HG03575 (cell line): ENCODE results near the gene POLR2E.
"Not testable (repeated sequence)": the region's sequence is repeated elsewhere in the genome, so short reads cannot be mapped to it uniquely, and the experiment has no call there.

ENCODE experiments used
- ATAC-seq: cut with Tn5 transposase; IDR thresholded peaks from one replicate; pipeline ENCODE4 v1.9.1; 2021; ENCODE audit not compliant: unreplicated experiment, insufficient number of reproducible peaks, low FRiP score; ENCODE audit errors: extremely low read depth

The POLR2E gene

DNA sequence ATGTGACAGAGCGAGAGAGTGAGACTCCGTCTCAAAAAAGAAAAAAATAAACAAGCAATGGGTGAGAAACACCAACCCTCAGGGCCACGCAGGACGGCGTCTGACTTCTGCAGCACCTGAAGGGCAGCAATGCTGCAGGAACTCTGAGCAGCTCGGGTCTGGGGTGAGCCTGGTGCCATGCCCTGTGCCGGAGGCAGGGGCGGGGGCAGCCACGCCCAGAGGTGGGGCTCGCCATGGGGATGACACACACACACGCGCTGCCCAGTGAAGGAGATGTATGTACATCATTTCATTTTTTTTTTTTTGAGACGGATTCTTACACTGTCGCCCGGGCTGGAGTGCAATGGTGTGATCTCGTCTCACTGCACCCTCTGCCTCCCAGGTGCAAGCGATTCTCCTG, 32.9 kb upstream of the POLR2E start:
- no peak for ATAC-seq

DNA sequence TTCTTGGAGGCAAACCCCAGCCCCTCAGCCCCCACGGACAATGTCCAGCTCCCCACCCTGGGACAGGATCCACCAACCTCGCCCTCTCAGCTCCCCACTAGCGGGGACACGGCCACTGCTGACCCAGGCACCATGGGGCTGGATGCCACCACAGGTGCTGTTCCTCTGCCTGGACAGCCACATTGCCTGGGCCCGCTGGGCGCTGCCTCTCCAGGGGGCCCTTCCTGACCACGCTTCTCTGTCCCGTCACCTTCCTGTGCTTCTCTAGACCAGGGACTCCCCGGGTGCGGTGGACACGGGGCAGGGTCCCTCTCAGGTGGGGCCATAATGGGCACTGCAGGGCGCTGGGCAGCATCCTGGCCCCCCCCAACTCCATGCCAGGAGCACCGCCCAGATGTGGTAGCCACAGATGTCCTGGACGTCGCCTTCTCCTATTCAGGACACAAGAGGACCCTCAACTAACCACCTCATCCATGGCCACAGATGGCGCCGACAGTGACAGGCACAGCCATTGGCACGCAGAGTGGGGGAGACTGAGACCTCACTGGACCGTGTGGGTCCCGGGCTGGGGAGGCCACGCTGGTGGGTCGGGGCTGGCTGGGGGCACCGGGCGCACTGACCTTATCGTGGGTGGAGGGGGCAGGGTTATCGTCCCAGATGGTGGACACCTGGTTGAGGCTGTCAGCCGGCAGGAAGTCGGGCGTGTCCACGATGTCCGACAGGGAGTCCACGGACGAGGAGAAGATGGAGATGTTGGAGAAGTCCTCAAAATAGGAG, 32.0 kb upstream of the POLR2E start:
- no peak for ATAC-seq

DNA sequence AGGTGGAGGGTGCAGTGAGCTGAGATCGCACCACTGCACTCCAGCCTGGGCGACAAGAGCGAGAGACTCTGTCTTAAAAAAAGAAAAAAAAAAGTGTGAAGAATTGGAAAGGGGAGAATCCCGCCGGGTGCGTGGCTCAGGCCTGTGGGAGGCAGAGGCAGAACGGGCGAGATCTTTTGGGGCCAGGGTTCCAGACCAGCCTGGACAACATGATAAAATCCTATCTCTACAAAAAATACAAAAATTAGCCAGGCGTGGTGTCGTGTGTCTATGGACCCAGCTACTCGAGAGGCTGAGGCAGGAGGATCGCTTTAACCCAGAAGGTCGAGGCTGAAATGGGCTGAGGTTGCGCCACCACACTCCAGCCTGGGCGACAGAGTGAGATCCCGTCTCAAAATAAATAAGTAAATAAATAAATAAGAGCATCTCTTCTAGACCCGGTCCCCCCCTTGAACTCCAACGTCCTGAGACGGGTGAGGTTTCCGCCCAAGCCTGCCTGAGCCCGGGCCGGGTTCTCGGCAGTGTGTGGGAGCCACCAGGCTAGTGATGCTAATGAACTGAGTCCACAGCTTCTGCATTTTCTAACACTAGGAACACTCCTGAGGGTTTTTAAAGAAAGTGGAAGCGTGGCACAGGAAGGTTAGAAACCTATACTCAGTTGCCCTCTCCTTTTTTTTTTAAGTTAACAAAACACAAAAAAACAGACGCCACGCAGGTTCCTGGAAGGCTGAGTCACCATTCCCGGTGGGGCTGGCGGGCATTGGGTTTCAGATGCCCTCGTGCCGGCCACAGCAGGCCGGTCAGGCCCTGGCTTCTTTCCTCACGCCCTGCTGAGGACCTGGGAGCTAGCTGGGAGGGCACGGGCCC, 30.7 kb upstream of the POLR2E start:
- no peak for ATAC-seq

DNA sequence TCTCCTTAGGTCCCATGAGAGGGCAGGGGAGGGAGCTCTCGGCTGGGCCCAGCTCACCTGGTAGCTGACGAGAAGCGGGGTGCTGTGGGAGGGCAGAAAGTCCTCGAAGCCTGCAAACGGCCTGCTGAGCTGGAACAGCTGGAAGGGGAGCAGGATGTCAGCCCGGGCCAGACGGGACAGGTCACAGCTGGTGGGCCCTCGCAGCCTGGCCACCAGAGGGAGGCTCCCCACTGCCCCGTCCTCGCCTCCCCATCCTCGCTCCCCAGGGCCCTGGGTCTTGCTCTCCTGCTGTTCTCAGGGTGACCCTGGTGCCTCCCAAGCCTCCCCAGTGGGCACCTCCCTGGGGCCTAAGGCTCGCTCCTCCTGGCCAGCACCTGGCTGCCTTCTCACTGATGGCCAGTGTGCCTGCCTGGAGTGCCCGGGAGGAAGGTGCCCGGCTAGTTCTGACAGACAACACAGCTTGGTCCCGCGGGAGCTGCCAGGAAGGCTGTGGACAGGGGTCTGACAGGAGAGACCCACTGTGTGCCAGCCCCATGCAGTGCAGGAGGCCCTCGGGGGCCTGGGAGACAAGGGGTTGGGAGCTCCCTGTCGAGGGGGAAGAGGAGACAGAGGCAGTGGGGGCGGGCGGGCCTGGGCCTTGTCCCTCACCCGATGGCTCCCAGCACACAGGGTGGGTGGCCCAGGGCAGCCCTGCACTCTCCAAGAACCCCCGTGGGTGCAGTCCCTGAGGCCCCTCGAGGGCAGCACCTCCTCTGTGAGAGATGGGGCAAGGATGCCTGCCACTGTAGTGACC, 28.9 kb upstream of the POLR2E start:
- no peak for ATAC-seq

DNA sequence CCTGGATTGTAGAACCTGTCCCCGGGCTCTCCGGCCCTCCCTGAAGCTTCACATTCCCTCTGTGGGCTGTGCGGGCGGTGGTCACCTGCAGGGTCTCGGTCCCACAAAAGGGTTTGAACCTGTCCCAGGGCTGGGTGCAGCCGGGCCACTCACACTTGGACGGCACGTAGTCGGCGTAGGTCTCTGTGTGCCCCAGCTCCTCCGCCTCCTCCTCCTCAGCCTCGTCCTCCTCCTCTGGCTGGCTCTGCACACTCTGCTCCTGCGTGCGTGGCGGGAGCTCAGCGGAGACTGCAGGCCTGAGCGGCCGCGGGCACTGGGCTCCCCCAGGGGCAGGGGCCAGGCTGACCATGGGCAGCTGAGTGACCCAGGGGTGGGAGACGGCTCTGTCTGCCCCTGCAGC, 28.2 kb upstream of the POLR2E start:
- ATAC-seq: no peak

DNA sequence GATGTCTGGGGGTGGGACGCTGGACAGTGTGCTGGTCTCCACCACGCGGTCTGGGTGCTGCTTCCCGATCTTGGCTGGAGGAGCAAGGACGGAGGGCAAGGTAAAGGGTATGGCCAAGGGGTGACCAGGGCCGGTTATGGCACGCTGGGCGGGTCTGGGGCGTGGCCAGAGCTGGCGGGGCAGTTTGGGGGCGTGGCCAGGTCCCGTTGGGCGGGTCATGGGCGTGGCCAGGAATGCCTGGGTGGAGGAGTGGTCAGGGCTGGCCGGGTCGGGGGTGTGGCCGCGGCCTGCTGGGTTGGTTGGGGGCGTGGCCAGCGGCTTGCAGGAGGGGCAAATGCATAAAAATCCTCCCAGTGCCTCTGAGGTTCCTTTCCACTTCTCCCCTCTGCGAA, 27.8 kb upstream of the POLR2E start:
- no peak for ATAC-seq

DNA sequence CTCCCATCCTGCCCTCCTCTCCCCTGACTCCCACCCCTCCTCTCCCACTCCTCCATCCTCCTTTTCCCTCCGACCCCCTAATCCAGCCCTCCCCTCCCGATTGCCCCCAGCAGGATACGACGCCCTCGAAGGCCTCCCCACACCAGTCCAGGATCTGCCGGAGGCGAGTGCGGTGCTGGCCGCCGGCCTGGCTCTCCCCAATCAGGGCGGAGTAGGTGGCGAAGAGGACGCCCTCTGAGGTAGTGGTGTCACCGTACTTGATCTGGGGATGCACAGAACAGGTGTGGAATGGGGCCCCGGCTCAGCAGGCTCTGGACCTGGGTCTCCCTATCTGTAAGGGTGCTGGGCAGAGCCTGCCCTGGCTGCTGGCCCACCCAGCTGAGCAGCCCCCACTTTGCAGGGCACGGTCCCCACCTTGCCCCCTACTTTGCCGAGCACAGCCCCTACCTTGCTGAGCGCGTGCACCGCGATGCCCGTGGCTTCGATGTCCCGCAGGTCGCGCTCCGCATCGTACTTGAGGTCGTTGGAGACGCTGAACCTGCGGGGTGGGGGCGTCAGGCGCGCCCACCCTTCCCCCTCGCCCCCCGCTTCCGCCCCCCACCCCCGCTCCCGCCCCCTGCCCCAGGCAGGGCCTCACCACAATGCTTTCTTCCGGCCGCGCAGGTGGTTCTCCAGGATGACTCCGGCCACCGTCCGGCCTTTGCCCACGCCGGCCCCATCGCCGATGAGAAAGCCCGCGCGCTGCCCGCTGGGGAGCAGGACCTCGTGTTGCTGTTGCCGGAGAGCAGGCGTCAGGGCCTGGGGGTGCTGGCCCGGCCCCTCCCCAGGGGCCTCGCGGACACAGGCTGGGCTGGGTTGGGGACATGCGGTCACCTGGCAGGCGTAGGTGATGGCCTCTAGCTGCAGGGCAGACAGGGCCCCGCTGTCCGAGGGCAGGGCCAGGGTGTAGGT, 27.1 kb upstream of the POLR2E start:
- ATAC-seq: no peak

DNA sequence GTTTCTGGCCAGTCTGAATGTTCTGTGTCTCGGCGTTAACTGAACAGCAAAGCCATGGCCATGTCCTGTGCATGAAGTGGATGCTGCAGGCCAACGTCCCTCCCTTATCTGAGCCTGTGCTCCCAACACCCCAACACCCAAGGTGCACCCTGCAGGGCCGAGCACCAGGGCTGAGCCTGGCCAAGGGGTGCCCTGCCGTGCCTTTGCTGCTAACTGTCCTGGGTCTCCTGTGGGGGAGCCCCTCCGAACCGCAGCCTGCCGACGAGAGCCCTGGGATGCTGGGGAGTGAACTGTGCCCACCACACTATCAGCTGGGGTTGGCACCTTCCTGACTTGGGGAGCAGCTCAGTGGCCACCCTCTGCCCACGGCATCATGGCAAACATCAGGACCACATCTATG, 26.2 kb upstream of the POLR2E start:
- ATAC-seq: no peak

DNA sequence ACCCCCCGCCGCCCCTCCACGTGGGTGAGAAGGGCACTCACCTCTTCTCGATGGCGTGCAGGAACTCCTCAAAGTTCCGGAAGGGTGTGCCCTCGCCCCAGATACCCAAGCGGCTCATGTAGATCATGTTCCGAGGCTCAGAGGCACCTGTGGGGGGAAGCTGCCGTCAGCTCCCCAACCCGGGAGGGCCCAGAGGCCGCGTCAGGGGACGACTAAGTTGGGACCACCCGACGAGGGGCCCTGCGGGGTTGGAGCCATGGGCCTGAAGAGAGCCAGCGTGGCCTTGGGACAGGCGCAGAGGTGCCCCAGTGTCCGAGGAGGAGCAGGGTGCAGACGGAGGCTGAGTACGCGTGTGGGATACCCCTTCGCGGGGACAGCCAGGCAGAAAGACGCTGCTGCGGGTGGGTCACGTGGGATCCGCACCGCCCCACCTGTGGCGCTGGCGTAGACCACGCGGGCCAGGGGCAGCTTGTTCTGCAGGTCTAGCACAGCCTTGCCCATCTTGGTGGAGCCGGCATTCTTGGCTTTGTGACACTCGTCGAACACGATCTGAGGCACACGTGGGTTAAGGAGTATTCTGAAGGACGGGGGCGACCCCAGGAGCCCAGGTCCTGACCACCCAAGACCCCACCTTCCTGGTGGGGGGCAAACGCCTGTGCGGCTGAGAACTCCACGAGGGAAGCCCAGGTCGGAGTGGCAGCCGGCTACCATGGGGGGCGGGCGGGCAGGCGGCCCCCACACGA, 24.5 kb upstream of the POLR2E start:
- no peak for ATAC-seq

DNA sequence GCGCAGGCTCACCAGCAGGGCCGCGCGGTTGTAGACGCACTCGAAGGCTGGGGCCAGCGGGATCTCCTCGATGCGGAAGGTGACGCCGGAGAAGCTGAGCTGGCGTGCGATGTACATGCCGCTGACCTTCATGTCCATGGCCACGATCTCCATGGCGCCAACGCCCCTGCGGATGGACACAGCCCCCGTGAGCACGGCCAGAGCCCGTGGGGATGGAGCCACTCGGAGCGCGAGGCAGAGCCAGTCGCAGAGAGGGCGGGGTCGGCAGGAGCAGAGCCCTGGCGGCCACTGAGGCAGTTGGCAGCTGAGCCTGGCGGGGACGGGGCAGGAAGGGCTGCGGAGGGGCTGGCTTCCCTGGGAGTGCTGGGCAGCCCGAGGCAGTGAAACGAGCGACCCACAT, 23.8 kb upstream of the POLR2E start:
- ATAC-seq: no peak

DNA sequence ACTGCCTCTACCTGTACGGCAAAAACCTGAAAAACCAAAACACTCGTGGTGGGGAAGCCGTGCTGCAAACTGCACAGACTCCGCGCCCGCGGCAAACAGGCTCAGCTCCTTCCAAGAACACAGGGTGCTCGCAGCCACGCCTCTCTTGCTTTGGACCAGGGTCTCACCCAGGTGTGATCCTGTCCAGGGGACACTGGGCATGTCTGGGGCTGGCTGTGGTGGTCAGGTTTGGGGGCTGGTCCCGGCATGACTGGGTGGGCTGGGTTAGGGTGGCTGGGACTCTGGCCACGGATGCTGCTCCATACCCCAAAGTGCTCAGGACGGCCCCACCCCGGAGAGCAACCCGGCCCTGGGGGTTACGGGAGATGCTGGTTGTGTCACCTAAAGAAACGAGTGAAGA, 22.5 kb upstream of the POLR2E start:
- ATAC-seq: no peak

DNA sequence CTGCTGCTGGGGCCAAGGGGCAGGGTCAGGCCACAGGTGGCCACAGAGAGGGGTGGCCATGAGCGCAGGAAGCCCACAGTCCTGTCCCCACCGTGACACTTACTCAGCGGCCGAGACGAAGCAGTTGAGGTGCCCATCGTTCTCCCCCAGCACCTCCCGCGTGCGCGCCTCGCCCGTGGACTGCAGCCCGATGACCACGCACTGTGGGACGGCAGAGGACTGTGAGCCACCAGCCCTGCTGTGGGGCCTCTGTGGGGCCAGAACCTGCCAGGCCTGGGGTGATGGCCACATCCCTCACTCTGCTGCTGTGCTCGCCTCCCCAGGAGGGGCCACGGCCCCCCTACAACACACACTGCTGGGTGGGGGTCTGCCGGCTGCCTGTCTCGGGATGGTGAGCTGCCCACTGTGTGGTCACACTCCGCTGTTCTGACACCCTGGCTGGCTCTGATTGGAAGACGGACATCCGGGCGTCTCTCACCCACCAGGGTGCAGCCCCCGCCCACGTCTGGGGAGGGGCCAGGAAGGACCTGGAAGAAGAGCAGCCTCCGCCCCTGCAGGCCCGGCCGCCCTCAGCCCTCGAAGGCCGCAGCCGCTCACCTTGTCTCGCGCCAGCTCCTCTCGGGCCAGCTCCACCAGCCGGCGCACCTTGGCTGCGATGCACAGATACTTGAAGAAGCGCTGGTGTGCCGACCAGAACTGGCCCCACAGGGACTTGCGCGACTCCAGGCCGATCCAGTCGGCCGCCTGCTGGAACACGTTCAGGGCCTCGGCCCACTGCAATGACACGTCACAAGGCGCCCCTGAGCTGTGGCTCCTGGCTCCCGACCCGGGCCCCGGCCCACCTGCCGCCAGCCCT, 21.8 kb upstream of the POLR2E start:
- ATAC-seq: no peak

DNA sequence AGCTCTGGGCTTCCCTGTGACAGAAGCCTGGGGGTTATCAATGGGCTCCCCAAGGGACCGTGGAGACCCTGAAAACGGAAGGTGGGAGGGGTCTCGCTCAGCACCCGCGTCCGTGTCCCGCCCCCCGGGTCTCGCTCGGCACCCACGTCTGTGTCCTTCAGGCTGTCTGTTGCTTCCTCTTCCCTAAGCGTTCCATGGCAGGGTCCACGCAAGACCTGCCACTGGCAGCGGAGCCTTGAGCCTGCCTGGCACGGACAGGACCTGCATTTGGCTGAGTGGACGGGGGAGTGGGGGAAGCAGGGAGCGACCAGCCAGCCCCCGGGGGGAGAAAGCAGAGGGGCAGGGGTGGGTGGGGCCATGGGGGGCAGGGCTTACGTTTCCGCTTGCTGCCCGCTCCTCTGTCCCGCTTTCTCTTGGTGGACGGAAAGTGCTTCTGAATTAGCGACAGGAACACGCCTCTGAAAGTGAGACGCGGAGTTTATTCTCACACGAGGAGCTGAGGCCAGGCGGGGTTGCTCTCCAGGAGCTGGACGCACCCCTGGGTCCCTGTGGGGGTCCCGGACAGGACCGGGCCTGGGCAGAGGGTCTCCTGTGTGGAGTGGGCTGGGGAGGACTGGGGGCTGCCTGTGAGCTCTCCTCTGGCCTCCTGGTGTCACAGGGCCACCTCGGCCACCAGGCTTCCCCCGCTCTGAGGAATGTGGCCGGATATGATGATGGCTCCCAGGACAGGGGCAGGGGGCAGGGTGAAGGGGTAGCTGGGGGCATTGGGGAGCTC, 20.7 kb upstream of the POLR2E start:
- ATAC-seq: no peak

DNA sequence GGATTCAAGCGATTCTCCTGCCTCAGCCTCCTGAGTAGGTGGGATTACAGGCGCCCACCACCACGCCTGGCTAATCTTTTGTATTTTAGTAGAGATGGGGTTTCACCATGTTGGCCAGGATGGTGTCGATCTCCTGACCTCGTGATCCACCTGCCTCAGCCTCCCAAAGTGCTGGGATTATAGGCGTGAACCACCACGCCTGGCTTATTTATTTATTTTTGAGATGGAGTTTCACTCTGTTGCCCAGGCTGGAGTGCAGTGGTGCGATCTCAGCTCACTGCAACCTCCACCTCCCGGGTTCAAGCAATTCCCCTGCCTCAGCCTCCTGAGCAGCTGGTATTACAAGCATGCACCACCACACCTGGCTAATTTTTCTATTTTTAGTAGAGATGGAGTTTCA, 19.6 kb upstream of the POLR2E start:
- ATAC-seq: not testable (repeated sequence)

DNA sequence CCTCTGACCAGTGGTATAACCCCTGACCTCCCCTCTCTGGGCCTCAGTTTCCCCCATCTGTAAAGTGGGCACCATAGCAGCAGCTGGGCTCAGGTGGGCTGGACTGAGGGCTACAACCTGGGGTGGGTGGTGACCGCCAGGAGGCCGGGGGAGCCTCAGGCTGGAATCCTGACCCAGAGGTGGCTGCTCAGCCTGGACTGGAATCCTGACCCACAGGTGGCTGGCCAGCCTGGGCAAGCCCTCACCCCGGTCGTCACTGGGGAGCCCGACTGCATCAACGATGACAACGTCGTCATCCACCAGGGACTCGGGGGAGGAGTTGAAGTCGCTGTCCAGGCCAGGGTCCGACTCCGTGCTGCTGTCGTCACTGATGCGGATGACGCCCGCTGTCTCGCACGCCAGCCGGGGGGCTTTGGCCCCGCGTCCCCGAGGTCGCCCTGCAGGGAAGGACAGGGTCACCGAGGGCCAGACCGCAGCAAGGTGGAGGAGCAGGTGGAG, 18.9 kb upstream of the POLR2E start:
- ATAC-seq: no peak
